Esophagus (tissue), 2 donors: Measurements from ENCODE around the gene HCRT. TPM values are rescaled to one million over a fixed set of nuclear protein-coding genes. Genes with fewer than 3 reads are reported as not detected.

Experiments
- H3K27ac ChIP-seq, 2 donors: one replicate each; pipeline ENCODE4 v1.5.1; 2013; ENCODE audit warnings: low read depth in 2 of 2, mild to moderate bottlenecking in 2 of 2, inconsistent platforms in 1 of 2, low read length in 1 of 2, moderate library complexity in 1 of 2
- H3K27me3 ChIP-seq, 2 donors: one replicate each; pipeline ENCODE4 v1.6.1; 2013; ENCODE audit warnings: low read length in 2 of 2, control low read depth in 1 of 2, mild to moderate bottlenecking in 1 of 2; ENCODE audit not compliant: insufficient read depth in 2 of 2, control insufficient read depth in 1 of 2
- H3K36me3 ChIP-seq, 2 donors: one replicate each; pipeline ENCODE4 v1.6.1; 2013; ENCODE audit warnings: low read length in 1 of 2; ENCODE audit not compliant: control insufficient read depth in 2 of 2, insufficient read depth in 2 of 2
- H3K4me1 ChIP-seq, 2 donors: one replicate each; pipeline ENCODE4 v1.6.1; 2013; ENCODE audit warnings: low read length in 1 of 2; ENCODE audit not compliant: control insufficient read depth in 2 of 2, insufficient read depth in 2 of 2
- H3K4me3 ChIP-seq, 2 donors: one replicate each; pipeline ENCODE4 v1.5.1; 2013; ENCODE audit warnings: low read length in 2 of 2, mild to moderate bottlenecking in 2 of 2, low read depth in 1 of 2, moderate library complexity in 1 of 2
- H3K9me3 ChIP-seq, 2 donors: one replicate each; pipeline ENCODE4 v1.6.1; 2013; ENCODE audit warnings: mild to moderate bottlenecking in 2 of 2, low read depth in 1 of 2, low read length in 1 of 2, moderate library complexity in 1 of 2; ENCODE audit not compliant: control insufficient read depth in 2 of 2, insufficient read depth in 1 of 2
- WGBS, 2 donors: extraction: QIAGEN DNeasy Blood & Tissue Kit; methylation state at CpG; one replicate each; pipeline ENCODE4 v1.1.7; 2013; 5-methylcytosine and 5-hydroxymethylcytosine counted together
- polyA plus RNA-seq, 2 donors: library from polyadenylated mRNA; stranded (reverse); fragments of 200-250 nt; gene quantifications; one replicate each; pipeline ENCODE4 v1.2.3, GENCODE V29; 2013
- donor health status: healthy with polysubstance abuse.
- donor health status: Bipolar disorder and iron deficiency.

HCRT gene
- polyA plus RNA-seq, 2 donors: not detected

GRCh38 chr17:42167807-42168206 lies 17.4 kb downstream of the HCRT start:
- Histone ChIP-seq H3K9me3 (no peaks in the 10 kb centered on the region), H3K4me3 (no peak overlapping the region), H3K27me3 (no peaks in the 10 kb centered on the region), H3K4me1 (no peaks in the 10 kb centered on the region), H3K27ac (no peak overlapping the region), H3K36me3 (no peaks in the 10 kb centered on the region)
- 90% methylated on average over 8 of the region's 8 CpGs for WGBS, 2 donors

GRCh38 chr17:42166196-42166763 lies 19.0 kb downstream of the HCRT start:
- no peaks in the 10 kb centered on the region for H3K4me1 ChIP-seq
- H3K9me3 ChIP-seq: no peaks in the 10 kb centered on the region
- no peaks in the 10 kb centered on the region for H3K27me3 ChIP-seq
- no peak overlapping the region for H3K27ac ChIP-seq
- 90% methylated on average over 19 of the region's 19 CpGs for WGBS, 2 donors
- no peaks in the 10 kb centered on the region for H3K36me3 ChIP-seq
- H3K4me3 ChIP-seq: no peak overlapping the region

- WGBS, 2 donors: 89 to 96% methylated on average over 6 of the region's 6 CpGs
- no peak overlapping the region for H3K4me3 ChIP-seq
- H3K27me3 ChIP-seq: no peaks in the 10 kb centered on the region
- no peaks in the 10 kb centered on the region for H3K36me3 ChIP-seq
- no peak overlapping the region for H3K27ac ChIP-seq
- no peaks in the 10 kb centered on the region for H3K4me1 ChIP-seq
- no peaks in the 10 kb centered on the region for H3K9me3 ChIP-seq
These were observed 19.5 kb downstream of the HCRT start for GRCh38 chr17:42165751-42166150.

- H3K36me3 ChIP-seq: no peaks in the 10 kb centered on the region
- H3K9me3 ChIP-seq: no peaks in the 10 kb centered on the region
- no peaks in the 10 kb centered on the region for H3K27me3 ChIP-seq
- H3K4me3 ChIP-seq: no peak overlapping the region
- 46 to 56% methylated on average over 22 of the region's 22 CpGs for WGBS, 2 donors
- no peak overlapping the region for H3K27ac ChIP-seq
- H3K4me1 ChIP-seq: no peaks in the 10 kb centered on the region
These were observed 21.4 kb downstream of the HCRT start for GRCh38 chr17:42163696-42164407.

- Histone ChIP-seq H3K4me1 (no peaks in the 10 kb centered on the region), H3K9me3 (no peaks in the 10 kb centered on the region), H3K36me3 (no peaks in the 10 kb centered on the region), H3K27ac (no peak overlapping the region), H3K27me3 (no peaks in the 10 kb centered on the region), H3K4me3 (no peak overlapping the region)
- WGBS, 2 donors: 55 to 60% methylated on average over 8 of the region's 8 CpGs
These were observed 22.1 kb downstream of the HCRT start for GRCh38 chr17:42163113-42163512.

GRCh38 chr17:42160531-42160910 lies 24.7 kb downstream of the HCRT start:
- H3K27me3 ChIP-seq: no peaks in the 10 kb centered on the region
- WGBS, 2 donors: 82 to 84% methylated on average over 7 of the region's 7 CpGs
- no peaks in the 10 kb centered on the region for H3K36me3 ChIP-seq
- H3K9me3 ChIP-seq: no peaks in the 10 kb centered on the region
- H3K4me1 ChIP-seq: peaks cover 0 to 1% of the 10 kb centered on the region in 2 donors
- H3K27ac ChIP-seq: no peak overlapping the region
- no peak overlapping the region for H3K4me3 ChIP-seq

GRCh38 chr17:42159796-42160530 lies 25.3 kb downstream of the HCRT start:
- H3K9me3 ChIP-seq: no peaks in the 10 kb centered on the region
- no peaks in the 10 kb centered on the region for H3K27me3 ChIP-seq
- H3K27ac ChIP-seq: no peak overlapping the region
- H3K36me3 ChIP-seq: no peaks in the 10 kb centered on the region
- H3K4me3 ChIP-seq: no peak overlapping the region
- 70 to 78% methylated on average over 14 of the region's 14 CpGs for WGBS, 2 donors
- H3K4me1 ChIP-seq: peaks cover 2 to 4% of the 10 kb centered on the region in 2 donors

- H3K4me3 ChIP-seq: peak overlapping the region; percentile 35 to 100
- WGBS, 2 donors: 39 to 47% methylated on average over 17 of the region's 17 CpGs
- no peaks in the 10 kb centered on the region for H3K9me3 ChIP-seq
- peak overlapping the region in 1 of 2 donors; percentile 0 for H3K27ac ChIP-seq
- H3K36me3 ChIP-seq: peaks cover 0 to 2% of the 10 kb centered on the region in 2 donors
- H3K4me1 ChIP-seq: peaks cover 4 to 8% of the 10 kb centered on the region in 2 donors
- no peaks in the 10 kb centered on the region for H3K27me3 ChIP-seq
These were observed 29.6 kb downstream of the HCRT start for GRCh38 chr17:42155614-42156045.

- peak overlapping the region; percentile 68 to 91 for H3K27ac ChIP-seq
- no peaks in the 10 kb centered on the region for H3K27me3 ChIP-seq
- peak overlapping the region; percentile 94 to 100 for H3K4me3 ChIP-seq
- H3K36me3 ChIP-seq: peaks cover 0 to 2% of the 10 kb centered on the region in 2 donors
- peaks cover 6 to 8% of the 10 kb centered on the region in 2 donors for H3K4me1 ChIP-seq
- no peaks in the 10 kb centered on the region for H3K9me3 ChIP-seq
- 5 to 6% methylated on average over 15 of the region's 15 CpGs for WGBS, 2 donors
These were observed 31.1 kb downstream of the HCRT start for GRCh38 chr17:42153919-42154742.
